Activated CD8-positive, alpha-beta memory T cell treated with anti-CD3 and anti-CD28 coated beads, Interleukin-2, amount 50 U/mL, for 4 hours (primary cell): ENCODE results near the gene CCNT2.
"Not testable (repeated sequence)": the region's sequence is repeated elsewhere in the genome, so short reads cannot be mapped to it uniquely, and the experiment has no call there.

ENCODE experiments used
- DNase-seq: peaks from one replicate; pipeline ENCODE4 v3.0.0-alpha.2; 2020

Gene CCNT2

DNA sequence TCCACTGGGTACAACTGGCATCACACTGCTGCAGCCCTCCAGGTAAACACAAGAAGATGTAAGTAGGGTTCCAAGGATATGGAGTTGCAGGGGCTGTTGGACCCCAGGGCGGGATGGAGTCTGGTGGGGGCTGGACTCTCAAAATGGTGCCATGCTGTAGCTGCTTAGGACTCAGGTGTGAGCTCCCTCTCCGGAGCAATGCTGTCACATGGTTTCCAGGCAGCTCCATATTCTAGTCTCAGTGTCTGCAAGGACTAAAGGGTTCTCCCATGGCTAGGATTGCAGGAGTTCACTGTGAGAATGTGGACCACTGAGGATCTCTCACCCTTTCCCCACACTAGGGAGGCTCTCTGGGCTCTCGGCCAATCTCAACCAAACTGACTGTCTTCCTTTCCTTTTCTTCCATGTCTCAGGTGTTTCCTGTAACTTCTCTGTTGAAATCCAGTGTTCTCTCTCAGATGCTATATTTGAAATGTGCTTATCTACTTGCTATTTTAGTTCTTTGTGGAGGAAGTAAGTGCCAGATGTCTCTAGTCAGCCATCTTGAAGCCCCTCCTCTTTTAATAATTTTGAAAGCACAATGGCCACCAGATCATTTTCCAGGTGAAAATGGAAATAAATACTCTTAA is 57.6 kb downstream of the CCNT2 start:
- no peak for DNase-seq

DNA sequence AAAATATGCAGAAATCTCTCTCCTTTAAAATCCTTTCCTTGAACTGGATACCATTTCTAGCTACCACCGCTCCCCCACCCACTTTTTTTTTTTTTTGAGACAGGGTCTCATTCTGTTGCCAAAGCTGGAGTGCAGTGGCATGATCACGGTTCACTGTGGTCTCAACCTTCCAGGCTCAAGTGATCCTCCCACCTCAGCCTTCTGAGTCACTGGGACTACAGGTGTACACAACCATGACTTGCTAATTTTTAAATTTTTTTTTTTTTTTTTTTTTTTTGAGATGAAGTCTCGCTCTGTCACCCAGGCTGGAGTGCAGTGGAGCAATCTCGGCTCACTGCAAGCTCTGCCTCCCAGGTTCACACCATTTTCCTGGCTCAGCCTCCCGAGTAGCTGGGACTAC is 58.5 kb downstream of the CCNT2 start:
- DNase-seq = not testable (repeated sequence)

DNA sequence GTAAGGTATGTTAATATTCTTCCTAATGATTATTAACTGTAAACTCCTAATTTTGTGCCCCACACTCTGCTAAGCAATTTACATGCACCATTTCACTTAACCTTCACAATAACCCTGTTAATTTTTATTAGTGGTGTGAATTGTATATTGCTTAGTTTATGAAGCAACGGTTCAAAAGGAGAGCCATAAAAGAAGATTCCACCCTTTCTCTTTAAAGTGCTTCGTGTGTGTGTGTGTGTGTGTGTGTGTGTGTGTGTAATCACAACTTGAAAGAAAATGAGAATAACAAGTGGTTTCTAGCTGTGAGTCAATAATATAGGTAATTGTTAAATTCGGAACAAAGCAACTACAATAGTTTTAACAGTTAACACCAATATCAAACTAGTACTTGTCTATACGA is 60.6 kb downstream of the CCNT2 start:
- DNase-seq = no peak

DNA sequence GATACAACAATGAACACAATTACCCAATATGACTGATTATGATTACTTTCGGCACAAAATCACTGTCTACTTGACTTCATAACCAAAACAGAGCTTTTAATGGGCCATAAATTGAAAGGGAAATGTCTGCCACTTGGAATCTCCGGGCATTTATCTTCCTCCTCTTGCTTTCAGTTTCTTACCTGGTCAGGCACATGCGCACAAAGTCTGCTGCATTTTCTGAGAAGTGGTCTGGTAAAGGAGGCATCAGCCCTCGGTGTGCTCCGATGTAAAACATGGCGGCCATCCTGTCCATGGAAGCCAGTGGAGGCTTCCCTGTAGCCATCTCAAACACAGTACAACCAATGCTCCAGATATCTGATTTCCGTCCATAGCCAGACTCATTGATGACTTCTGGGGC is 62.0 kb downstream of the CCNT2 start:
- DNase-seq = no peak

DNA sequence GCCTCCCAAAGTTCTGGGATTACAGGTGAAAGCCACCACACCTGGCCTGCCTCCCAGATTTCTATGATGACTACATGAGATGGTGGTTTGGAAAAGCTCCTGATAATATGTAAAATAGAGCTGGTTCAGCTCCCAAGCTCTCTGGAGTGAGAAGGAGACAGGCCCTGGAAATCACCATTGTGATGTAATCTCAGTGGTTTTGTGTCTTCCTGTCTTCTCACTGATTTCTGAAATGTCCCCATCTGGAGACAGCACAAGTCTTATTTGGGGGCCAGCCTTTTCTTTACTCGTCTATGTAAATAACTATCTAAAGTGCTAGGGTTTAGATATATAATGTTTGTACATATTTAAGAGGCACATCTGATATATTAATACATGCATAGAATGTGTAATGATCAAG is 64.0 kb downstream of the CCNT2 start:
- DNase-seq = no peak

DNA sequence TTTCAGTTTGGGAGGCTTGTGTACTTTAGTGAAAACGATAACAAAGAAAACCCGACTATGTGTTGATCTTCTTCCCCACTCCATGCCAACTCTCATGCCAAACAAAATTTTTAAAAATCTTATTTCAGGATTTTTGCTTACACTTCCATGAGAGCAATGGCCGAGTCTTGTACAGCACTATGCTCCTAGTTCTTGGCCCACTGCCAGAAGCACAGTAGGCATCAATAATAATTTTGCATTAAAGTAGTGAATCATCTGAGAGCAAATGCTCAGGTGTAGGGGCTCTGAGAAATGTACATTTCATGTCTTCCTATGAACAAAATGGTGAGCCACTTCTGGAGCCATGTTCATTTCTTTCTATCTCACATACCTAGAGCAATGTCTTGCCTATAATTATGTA is 66.4 kb downstream of the CCNT2 start:
- DNase-seq = no peak

DNA sequence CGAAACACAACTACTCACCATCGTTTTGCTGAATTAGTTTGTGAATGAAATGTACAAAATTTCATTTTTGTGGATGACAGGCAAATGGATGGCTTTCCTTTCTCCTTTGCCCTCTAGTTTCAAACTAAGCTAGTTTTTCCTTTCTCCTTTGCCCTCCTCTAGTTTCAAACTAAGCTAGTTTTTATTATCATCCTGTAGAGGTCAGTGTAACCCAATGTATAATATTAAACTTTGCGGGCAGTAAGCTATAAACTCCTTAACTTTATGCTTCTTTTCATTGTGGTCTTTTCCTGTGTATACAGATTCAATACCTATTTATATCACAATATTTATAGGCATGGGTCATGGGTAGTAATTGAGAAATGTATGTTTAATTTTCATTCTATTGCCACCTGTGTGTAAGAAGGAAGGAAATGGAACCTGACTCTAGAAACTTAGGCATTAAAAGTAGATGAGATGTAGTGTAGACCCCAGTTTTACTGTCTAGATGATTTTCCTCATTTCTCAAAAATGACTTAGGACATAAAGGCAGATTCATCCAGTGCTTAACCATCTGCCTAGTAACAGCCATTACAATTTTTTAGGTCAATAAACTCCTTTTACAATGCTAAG is 70.5 kb downstream of the CCNT2 start:
- DNase-seq = no peak

DNA sequence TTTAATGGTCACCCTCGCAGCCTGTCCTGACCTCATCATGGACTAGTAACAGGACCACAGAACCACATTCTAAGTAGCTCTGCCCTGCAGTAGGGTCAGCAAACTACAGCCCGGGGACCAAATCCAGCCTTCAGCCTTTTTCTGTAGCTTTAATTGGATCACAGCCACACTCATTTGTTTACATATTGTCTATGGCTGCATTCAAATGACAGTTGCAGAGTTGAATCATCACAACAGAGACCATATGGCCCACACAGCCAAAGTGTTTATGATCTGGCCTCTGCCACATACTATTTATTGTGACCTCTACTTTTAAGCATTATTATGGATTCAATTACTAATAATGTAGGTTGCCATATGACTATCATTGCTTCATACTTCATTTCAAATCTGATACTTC is 80.9 kb downstream of the CCNT2 start:
- no peak for DNase-seq

DNA sequence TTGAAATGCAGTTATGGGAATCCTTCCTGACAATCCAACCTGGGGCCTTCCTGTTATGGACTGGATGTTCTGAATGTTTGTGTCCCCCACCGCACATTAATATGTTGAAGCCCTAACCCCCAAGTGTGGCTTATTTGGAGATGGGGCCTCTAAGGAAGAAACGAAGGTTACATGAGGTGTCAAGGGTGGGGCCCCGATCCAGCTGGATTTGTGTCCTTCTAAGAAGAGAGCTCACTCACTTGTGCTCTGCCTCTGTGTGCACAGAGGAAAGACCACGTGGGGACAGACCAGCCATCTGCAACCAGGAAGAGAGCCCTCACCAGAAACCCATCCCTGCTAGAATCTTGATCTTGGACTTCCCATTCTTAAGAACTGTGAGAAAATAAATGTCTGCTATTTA is 84.2 kb downstream of the CCNT2 start:
- DNase-seq = no peak

DNA sequence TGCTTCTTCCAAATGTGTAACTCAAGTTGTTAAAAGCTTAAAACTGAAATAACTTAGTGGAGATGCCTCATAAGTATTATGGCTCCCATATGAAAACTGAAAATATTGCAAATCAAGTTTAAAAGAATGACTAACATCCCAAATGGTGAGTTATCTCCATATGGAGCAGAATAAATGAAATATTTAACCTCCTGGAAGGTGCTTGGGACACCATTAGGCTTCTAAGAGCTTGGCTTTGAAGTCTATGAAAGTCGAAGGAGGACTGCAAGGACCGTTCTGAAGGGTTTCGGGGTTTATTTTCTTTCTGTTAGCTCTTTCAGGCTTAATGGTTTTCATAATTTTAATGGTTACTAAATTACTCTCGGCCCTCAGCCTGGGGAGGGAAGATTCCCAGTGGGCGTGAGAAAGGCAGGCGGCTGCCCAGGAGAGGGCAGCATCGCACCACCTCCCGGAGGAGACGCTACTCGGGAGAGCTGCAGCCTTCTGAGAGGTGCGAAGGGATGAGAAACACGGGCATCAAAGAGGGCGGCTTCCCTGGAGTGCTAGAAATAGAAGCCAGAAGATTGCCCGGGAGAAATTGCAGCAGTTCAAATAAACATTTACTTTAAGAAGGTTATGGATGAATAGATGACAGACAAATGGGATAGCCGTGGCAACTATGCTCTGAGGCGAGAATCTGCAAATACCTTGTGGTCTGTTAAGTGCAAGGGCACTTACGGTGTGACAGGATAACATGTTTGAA is 85.6 kb downstream of the CCNT2 start:
- DNase-seq = peak; percentile 75

DNA sequence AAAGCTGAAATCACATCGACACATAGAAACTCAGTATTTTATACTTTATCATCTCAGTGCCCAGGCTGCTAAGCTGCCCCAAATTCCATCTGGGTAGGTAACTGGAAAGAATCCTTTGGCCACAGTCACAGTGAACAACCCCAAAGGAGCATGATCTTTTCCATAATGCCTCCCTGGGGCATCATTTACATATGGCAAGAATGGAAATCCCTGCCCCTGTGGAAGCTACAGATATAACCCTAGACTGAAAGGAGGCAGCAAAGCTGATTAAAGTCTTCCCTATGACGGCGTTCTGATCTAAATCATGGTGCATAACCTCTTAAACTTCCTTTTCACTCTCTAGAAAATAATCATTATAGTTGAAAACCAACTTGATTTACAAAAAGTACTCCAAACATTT is 87.1 kb downstream of the CCNT2 start:
- no peak for DNase-seq
